Forelimb muscle (tissue), 1 donor: ENCODE results near the gene DMC1. TPM values are rescaled to one million over a fixed set of nuclear protein-coding genes. Genes with fewer than 3 reads are reported as not detected.
"Not testable (repeated sequence)": the region's sequence is repeated elsewhere in the genome, so short reads cannot be mapped to it uniquely, and the experiment has no call there.

Experiments
- DNase-seq: peaks from one replicate; pipeline ENCODE4 v3.0.0-alpha.2; 2013; ENCODE audit warnings: low read depth
- polyA plus RNA-seq: library from polyadenylated mRNA; unstranded; fragments of 120-200 nt; gene quantifications from one replicate; pipeline ENCODE4 v1.2.1, GENCODE V29; 2013; ENCODE audit not compliant: insufficient read length

The DMC1 gene, protein sequence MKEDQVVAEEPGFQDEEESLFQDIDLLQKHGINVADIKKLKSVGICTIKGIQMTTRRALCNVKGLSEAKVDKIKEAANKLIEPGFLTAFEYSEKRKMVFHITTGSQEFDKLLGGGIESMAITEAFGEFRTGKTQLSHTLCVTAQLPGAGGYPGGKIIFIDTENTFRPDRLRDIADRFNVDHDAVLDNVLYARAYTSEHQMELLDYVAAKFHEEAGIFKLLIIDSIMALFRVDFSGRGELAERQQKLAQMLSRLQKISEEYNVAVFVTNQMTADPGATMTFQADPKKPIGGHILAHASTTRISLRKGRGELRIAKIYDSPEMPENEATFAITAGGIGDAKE
- 5.0 TPM for polyA plus RNA-seq

DNA sequence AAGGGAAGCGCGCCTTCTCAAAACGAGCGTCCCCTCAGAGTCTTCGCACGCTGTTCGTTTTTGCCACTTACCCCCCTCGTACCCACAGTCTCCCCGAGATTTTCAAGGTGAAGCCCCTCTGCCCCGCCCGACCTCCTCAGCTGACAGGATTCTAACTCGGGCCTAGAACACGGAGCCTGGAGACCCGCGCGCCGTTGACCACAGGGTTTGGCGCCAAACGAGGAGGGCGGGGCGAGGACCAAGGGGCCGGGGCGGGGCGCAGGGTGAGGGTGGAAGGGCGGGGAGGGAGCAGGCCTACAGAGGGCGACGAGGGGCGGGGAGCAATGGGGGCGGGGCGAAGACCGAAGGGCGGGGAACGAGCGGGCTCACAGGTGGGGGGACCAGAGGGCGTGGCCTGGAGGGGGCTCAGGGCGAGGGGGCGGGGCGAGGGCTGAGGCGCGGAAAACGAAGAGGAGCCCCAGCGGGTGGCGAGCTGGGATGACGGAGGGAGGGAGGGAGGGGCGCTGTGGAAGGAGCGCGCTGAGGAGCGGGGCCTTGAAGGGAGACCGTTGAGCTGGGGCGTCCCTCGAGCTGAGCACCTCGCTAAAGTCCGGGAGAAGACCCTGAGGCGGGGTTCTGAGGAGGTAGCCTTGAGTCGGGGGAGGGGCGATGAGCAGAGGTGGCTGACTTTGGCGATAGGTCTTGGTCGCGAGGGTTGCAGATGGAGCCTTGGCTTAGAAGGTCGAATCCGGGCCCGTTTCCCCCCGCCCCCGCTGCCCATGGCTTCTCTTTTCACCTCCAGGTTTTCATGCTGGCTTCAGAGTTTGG is at the start of gene DMC1:
Gene DMC1, minus strand, starts transcription at position 212 of the 807 bp plus-strand sequence. CDS start 1,927 bp downstream, outside the sequence.
- DNase-seq, result no peak

DNA sequence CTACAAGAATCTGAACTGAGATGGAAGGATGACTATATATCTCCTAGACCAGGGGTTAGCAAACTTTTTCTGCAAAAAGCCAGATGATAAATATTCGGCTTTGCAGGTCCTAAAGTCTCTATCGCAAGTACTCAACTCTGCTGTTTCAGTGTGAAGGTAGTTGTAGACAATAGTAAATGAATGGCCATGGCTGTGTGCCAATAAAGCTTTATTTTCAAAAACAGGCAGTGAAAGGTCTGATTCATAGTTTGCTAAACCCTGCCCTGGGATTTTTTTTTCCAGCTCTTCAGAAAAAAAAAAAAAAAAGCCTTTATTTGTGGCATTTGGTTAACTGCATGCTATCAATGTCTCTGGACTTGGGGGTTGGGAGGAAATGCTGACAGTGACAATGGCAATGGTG is 48.7 kb upstream of the DMC1 start:
- DNase-seq, result no peak

DNA sequence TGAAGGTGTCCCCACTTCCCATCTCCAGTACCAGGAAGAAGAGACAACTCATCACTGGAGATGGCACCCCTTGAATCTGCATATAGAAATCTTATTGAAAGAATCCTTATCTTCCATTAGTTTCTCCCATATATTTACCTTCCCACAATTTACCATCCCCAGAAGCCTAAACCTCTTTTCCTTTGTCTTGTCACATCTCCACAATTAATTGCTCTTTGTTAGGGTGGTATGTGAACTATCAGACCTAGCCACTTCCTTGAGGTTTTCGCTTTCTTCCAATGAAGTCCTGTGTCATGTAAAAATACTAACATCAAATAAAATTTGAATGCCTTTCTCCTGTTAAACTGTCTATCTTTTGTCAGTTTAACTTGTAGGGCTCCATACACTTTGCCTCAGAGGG is 48.3 kb upstream of the DMC1 start:
- no peak for DNase-seq

DNA sequence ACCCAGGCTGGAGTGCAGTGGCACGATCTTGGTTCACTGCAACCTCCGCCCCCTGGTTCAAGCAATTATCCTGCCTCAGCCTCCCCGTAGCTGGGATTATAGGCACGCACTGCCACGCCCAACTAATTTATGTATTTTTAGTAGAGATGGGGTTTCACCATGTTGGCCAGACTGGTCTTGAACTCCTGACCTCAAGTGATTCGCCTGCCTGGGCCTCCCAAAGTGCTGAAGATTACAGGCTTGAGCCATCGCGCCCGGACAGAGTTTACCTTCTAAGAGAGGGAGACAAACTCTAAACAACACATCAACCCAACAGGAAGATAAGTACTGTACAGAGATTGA is 45.1 kb upstream of the DMC1 start:
- DNase-seq, result not testable (repeated sequence)

DNA sequence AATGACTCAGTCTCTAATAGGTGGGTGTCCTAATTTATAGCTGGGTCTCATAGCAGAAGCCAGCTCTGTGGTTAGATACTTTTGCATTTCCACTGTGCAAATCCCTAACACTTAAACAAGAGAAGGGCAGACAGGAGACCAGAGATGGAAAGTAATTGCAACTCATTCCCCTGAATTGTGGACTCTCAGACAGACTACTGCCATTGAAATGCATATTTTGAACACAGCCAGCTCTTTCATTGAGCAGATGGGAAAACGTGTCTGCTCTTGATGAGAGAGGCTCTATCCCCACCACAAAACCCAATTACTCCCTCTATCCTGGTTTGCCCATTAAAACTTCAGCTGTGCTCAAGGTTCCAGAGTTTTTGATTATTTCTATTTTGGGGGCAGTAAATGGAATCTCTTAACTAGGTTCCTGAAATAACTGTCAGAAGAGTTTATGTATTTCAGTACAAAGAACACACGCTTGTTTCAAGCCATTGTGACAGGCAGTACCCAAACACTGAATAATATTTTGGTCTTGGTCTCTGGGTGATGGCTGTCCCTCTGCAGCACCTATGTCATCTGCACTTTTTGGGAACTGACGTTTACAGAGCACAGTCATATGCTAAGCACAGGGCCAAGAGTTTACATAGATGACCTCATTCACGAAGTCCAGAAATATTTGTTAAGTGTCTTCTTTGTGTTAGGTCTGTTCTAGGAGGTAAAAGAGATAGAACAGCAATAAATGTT is 44.5 kb upstream of the DMC1 start:
- no peak for DNase-seq

DNA sequence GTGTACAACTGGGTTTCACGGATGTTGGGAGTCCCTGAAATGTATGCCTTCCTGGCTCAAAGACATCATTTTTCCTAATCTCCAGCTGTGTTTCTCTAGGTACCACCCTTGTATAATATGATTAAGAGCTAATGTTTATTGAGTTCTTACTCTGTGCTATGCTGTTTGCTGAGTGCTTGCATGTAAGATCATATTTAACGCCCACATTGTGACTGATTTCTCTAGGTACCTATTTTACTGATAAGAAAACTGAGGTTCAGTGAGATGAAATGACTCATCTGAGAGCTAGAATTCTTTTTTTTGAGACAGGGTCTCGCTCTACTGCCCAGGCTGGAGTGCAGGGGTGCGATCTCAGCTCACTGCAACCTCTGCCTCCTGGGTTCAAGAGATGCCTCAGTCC is 43.6 kb upstream of the DMC1 start:
- no peak for DNase-seq

DNA sequence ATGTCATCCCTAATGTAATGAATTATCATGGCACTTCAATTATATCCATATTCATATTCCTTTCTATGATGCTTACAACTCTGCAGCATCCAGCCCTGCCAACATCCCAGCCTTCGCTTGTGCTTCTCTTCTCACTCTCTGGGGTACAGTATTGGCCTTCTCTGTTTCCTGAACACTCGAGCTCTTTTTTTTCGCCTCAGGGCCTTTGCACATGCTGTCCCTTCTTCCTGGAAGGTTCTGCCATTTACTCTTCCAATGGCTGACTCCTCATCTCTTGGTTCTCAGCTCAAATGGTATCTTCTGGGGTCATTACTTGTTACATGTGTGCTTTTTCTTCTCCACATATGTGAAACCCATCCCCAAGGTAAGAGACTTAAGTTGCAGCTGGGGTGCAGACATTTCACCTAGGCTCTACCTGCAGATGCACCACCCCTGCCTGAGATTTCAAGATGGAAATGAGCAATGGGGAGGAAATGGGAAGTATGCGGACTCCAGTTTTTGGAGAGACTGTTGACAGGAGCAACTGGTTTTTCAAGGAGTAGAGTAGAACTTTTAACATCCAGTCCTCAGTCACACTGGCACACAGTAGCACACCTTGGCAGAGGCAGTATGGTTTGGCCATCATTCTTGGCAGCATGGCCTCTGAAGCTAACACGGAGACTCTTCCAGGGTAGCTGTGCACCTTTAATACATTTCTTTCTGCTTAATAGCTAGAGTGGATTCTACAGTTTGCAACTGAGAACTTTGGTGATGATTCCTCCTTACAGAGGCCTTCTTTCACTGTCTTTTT is 42.4 kb upstream of the DMC1 start:
- no peak for DNase-seq

DNA sequence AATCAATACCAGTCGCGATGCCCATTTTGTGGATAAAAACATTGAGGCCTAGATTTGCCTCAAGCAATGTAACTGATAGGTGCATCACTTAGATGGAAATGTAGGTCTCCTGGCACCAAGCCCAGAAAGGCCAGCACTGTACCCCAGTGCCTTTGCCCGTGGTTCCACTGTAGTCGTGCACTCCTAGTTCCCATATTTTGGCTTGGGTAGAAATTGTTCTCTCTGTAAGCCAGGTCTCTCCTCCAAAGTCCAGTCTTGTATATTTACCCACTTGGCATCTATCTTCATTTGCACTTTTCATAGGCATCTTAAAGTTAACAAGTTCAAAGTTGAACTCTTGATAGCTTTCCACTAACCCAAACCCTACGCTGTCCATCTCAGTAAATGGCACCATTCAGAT is 41.6 kb upstream of the DMC1 start:
- no peak for DNase-seq

DNA sequence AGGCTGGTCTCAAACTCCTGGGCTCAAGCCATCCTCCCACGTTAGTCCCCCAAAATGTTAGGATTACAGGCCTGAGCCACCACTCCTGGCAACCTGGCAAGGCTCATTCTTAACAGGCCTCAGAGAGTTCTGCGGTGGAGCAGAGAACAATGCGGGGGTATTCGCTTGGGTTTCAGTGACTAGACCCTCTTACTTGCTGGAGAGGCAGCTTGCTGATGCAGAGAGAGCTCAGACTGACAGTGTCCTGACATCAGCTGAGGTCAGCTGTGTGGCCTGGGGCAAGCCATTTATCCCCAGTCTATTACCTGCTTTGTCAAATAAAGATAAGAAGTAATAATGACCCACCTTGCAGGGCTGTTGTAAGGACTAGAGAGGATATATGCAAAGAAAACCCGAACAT is 40.3 kb upstream of the DMC1 start:
- DNase-seq, result no peak

DNA sequence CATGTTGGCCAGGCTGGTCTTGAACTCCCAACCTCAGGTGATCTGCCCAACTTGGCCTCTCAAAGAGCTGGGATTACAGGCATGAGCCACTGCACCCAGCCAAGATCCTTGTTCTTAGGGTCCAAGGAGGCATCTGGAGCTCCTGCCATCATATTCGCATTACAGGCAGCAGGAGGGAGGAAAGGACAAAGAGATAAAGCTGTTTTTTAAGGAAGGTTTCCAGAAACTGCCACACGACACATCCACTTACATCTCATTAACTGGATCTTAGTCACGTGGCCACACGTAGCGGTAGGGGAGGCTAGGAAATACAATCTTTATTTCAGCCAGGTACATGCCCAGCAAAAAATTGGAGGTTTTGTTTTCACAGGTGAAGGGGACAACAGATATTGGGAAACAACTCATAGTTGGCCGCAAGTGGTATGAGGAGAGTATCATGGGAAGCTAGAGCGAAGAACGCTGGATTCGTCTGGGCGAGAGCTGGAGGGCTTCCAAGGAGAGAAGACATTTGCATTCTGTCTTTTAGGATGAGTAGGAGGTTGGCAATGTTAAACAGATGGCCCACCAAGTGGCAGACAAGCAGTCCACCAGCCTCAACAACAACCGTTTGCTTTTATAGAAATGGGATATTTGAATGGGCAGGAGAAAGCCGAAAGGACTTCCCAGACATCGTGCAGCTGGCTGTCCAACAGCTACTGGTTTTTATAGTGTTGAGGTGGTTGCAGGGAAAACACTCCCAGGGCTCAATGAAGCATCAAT is 39.2 kb upstream of the DMC1 start:
- DNase-seq, result no peak

DNA sequence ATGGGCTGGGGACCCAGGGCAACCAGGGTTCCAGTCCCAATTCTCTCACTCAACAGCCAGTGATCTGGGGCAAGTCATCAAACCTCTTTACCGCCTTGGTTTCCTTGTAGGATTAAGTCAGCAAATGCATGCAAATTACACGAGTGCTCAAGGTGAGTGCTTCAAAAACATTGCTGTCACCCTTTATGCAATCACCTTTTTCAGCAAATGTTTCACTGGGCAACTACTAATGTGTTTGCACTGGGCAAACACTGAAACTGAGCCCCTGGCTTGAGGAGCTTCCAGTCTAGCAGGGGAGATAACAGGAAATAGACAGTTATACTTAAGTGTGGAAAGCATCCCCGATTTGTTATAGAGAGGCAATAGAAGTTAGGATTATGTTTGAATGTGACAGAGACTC is 37.7 kb upstream of the DMC1 start:
- no peak for DNase-seq

DNA sequence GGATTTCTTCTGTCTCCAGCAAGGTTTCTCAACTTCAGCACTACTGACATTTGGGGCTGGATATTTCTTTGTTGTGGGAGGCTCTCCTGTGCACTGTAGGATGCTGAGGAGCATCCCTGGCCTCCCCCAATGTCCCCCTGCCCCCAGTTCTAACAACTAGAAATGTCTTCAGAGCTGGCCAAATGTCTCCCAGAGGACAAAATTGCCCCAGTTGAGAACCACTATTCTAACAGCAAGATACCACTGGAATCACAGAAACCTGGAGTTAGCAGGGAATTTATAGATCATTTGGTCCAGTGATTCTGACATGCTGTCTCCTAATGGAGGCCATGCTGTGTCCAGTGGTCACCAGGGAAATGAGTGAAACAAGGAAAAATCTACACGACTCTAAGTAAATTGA is 32.2 kb upstream of the DMC1 start:
- no peak for DNase-seq

DNA sequence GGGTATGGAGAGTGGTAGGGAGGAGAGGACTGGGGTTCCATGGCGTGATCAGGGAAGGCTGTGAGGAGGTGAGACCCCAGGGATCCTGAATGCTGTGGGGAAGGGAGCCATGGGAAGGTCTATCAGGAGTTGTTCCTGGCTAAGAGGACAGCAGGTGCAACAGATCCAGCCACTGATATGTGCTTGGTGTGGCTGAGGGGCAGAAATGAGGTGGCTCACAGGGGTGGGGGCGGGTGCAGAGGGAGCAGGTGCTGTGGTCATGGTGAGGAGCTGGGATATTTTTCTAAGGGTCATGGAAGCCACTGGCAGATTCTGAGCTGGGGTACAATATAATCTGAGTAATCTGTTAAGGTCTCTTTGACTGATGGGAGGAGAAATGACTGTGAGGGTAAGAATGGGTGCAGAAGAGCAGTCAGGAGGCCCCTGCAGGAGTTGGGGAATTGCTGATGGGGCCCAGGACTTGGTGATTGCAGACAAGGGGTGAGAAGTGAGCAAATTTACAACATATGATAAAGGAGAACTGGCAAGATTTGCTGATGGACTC is 31.3 kb upstream of the DMC1 start:
- DNase-seq, result no peak

DNA sequence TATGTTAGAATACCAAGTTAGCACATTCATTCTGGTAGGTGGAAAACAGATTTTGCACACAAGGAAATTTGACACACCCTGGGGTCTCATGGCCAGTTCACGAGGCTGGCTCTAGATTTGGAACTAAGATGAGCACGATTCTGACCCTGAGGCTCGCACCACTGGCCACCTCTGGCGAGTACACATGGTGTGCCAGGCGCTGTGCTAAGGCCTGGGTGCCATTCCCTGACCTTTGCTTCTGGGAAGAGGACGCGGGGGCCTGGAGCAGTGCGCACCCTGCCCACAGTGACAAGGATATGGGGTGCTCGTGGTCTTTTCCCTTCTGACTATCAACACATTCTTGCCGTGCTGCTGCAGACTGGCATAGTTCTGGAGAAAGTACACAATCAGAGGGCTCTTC is 29.5 kb upstream of the DMC1 start:
- no peak for DNase-seq

DNA sequence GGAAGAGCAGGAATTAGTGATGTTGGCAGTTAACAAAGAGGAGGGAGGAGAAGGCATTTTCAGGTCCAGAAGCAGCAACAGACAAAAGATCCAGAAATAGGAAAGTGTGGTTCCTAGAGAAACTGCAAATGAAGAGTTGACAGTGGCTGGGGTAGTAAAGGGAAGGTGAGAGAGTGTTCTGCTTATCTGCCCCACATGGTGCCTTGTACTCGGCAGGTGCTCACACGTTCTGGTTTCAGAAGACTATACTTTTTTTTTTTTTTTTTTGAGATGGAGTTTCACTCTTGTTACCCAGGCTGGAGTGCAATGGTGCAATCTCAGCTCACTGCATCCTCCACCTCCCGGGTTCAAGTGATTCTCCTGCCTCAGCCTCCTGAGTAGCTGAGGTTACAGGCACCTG is 12.9 kb upstream of the DMC1 start:
- DNase-seq, result not testable (repeated sequence)

DNA sequence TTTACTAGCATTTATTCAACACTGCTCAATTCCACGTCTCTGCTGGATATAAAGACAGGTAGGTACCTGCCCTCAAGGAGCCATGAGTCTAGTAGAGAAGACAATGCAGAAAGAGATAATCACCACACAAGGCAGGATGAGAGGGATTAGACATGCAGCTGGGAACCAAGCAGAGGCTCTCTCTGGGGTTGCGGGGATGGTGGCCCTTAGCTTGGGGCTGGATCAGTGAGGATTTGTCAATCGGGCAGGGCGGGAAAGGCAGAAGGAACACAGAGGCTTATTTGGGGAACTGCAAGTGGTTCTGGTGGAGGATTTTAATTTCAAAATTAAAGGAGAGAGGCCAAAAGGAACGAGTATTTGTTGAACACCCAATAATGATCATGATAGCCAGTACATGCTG is 8.5 kb upstream of the DMC1 start:
- DNase-seq, result no peak

DNA sequence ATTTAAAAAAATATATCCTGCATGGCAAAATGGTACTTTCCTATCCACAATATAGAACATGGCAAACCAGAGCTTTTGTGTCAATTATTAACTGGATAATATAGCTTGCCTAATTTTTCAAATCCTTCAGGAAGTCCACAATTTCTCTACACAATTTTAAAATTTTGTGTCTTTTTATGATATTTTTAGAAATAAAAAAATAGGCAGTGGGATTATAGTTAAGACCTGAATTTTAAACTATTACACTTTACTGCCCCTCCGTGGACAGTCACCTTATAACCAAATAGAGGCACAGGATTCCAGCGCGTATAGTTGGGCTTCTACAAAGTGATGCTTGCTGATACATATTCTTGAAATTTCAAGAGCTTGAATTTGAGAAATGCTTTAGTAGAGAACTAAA is 2.1 kb upstream of the DMC1 start:
- DNase-seq, result no peak

DNA sequence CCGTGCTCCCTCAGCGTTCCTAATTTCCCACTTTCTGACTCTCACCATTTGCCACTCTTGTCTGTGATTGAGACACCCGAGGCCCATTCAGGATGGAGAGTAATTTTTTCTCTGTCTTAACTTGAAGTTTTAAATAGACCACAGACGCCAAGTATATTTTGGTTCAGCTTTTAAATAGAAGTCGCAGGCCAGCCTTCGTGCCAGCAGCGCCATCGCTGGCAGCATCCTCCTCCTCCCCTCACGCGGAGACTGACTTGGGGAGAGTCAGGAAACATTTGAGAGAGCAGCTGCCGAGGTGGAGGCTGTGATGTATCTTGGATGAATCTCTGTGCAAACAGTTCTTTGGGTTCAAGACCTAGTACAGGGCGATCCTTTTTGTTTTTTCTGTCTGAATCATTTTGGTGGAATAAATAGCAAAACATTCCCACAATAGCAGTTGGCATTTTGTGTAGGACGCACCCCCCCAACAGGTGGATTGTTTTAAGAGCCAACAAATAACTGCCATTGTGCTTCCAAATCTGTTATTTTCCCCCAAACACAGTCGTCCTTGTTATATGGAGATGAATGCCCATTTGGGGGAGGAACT is 889 bp upstream of the DMC1 start:
- no peak for DNase-seq

DNA sequence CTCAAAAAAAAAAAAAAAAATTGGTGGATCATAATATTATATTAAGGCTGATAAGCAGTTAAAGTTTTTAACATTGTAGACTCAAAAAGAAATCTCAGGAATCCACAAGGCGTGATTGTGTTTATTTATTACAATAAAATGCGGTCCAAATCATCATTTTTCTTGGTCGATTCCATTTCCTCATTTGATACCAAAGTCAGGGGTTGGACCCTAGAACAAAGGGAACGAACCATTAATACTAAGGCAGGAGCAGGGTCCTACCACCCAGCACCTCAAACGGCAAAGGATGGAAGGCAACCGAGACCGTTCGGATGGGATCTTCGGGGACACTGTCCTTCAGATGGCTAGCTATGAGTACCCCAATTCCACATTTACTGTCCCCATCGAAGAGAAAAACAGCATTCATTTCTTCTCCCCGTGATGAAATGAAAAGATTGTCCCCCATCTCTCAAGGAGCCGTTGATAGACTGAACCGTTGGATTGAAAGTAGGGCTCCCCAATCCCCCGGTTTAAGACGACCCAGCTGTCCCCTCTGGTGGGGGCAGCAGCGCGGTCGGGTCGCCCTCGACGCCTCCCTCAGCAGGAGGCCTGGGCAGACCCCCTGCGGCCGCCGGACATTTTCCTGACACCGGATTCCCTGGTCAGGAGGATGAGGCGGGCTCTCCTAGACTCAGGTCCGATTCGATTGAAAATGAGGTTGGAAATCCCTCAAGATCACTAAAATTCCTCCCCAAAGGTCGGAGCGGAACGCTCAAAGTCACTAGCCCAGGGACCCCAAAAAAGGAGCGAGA is 607 bp downstream of the DMC1 start:
- no peak for DNase-seq
